Measurements from ENCODE around the gene PGPEP1. TPM values are rescaled to one million over a fixed set of nuclear protein-coding genes. Genes with fewer than 3 reads are reported as not detected.

The PGPEP1 gene
- total RNA-seq, 1 experiment from 2014 or later: 11.4 TPM

GRCh38 chr19:18291590-18292461, 48.6 kb upstream of the PGPEP1 start:
- no peak for TF ChIP-seq EZH2 (IDR thresholded peaks at IDR 0.05; ENCODE audit: low read length, unreplicated experiment)
- TF ChIP-seq, protein P1, sequence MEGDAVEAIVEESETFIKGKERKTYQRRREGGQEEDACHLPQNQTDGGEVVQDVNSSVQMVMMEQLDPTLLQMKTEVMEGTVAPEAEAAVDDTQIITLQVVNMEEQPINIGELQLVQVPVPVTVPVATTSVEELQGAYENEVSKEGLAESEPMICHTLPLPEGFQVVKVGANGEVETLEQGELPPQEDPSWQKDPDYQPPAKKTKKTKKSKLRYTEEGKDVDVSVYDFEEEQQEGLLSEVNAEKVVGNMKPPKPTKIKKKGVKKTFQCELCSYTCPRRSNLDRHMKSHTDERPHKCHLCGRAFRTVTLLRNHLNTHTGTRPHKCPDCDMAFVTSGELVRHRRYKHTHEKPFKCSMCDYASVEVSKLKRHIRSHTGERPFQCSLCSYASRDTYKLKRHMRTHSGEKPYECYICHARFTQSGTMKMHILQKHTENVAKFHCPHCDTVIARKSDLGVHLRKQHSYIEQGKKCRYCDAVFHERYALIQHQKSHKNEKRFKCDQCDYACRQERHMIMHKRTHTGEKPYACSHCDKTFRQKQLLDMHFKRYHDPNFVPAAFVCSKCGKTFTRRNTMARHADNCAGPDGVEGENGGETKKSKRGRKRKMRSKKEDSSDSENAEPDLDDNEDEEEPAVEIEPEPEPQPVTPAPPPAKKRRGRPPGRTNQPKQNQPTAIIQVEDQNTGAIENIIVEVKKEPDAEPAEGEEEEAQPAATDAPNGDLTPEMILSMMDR (conservative IDR thresholded peaks at IDR 0.05; ENCODE audit: low read depth, low read length): no peak
- H2AFZ ChIP-seq (ENCODE audit: low read length): peak overlapping the region; percentile 82
- peak overlapping the region; percentile 89 for H3K4me2 ChIP-seq (ENCODE audit: low read length)
- peak; percentile 70 for ATAC-seq
- DNase-seq: peak; percentile 35
- no peaks in the 10 kb centered on the region for H4K20me1 ChIP-seq (ENCODE audit: low read length)
- intact Hi-C loops (cut with micrococcal nuclease): no loop called here
- ChIA-PET CTCF (no interaction called here), POLR2A (ENCODE audit: unreplicated experiment) (interaction anchor here (0.9 to 1.5 kb wide), 2 partner anchors 10 to 31 kb away, joined by 4 to 13 read pairs; partner anchors contain the start of genes JUND and LSM4)
- H3F3A ChIP-seq (ENCODE audit: low read length, unreplicated experiment): no peaks in the 10 kb centered on the region
- H3K9ac ChIP-seq (ENCODE audit: low read length): peak overlapping the region; percentile 66
- H3K9me3 ChIP-seq (ENCODE audit: low read length): no peaks in the 10 kb centered on the region
- no peaks in the 10 kb centered on the region for H3K36me3 ChIP-seq (ENCODE audit: low read depth, low read length)
- H3K9me2 ChIP-seq (replicated peaks; ENCODE audit: low read length): no peaks in the 10 kb centered on the region
- no peaks in the 10 kb centered on the region for H3K27me3 ChIP-seq (ENCODE audit: low read length)
- BruUV-seq (replicated peaks): no TSS peak
- no peaks in the 10 kb centered on the region for H3K79me2 ChIP-seq (ENCODE audit: low read length)
- H3K27ac ChIP-seq (ENCODE audit: low read length): peak overlapping the region; percentile 23; the same call in 1 of the 2 replicates
- H3K4me3 ChIP-seq (ENCODE audit: low read length): peak overlapping the region; percentile 70
- H3K4me1 ChIP-seq (ENCODE audit: insufficient read depth, low read length): peaks cover 17% of the 10 kb centered on the region

DNA sequence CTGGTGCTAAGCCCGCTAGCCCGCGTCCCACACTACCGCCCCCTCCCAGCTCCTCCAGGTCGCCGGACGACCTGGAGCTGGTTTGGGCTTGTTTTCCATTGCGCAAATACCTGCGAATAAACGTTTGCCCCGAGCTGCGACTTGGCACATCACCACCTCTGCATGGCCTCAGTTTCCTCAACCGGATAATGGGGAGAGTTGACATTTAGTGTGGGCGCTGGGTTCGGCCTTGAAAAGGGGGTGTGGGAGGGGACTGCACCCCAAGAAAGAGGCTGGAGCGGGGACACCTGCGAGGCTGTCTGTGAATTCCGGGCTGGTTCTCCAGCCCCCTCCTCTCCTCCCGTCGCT, 48.0 kb upstream of the PGPEP1 start:
- BruUV-seq (replicated peaks): TSS peak; percentile 61
- ATAC-seq (no peak; the same call in 1 of the 2 replicates), DNase-seq (no peak)
- H3K27ac ChIP-seq (ENCODE audit: low read length): no peak overlapping the region
- TF ChIP-seq EZH2 (IDR thresholded peaks at IDR 0.05; ENCODE audit: low read length, unreplicated experiment): no peak
- TF ChIP-seq, protein P1 (conservative IDR thresholded peaks at IDR 0.05; ENCODE audit: low read depth, low read length): no peak
- no peak for TF ChIP-seq EZH2phosphoT487 (IDR thresholded peaks at IDR 0.05; ENCODE audit: borderline replicate concordance, low read length)
- H3K4me1 ChIP-seq (ENCODE audit: insufficient read depth, low read length): peaks cover 17% of the 10 kb centered on the region
- intact Hi-C loops (cut with micrococcal nuclease): no loop called here
- H2AFZ ChIP-seq (ENCODE audit: low read length): peak overlapping the region; percentile 82
- ChIA-PET POLR2A (ENCODE audit: unreplicated experiment) (interaction anchor here (0.9 to 1.5 kb wide), 2 partner anchors 10 to 31 kb away, joined by 4 to 13 read pairs; partner anchors contain the start of genes JUND and LSM4), CTCF (interaction anchor here (1.1 to 1.2 kb wide), 2 partner anchors 13 to 36 kb away, joined by 3 to 10 read pairs; no protein-coding TSS in a partner anchor)
- no peaks in the 10 kb centered on the region for H3F3A ChIP-seq (ENCODE audit: low read length, unreplicated experiment)
- no peaks in the 10 kb centered on the region for H3K79me2 ChIP-seq (ENCODE audit: low read length)
- no peaks in the 10 kb centered on the region for H3K9me2 ChIP-seq (replicated peaks; ENCODE audit: low read length)
- H3K4me3 ChIP-seq (ENCODE audit: low read length): peak overlapping the region; percentile 70
- H3K9ac ChIP-seq (ENCODE audit: low read length): peak overlapping the region; percentile 66
- H3K4me2 ChIP-seq (ENCODE audit: low read length): peak overlapping the region; percentile 89
- H3K9me3 ChIP-seq (ENCODE audit: low read length): no peaks in the 10 kb centered on the region
- H3K36me3 ChIP-seq (ENCODE audit: low read depth, low read length): no peaks in the 10 kb centered on the region
- no peaks in the 10 kb centered on the region for H4K20me1 ChIP-seq (ENCODE audit: low read length)
- H3K27me3 ChIP-seq (ENCODE audit: low read length): no peaks in the 10 kb centered on the region
